MCF 10A (cell line): ENCODE measurements around the gene GCGR. TPM values are rescaled to one million over a fixed set of nuclear protein-coding genes. Genes with fewer than 3 reads are reported as not detected.

Experiments
- BruUV-seq: library from RNA; stranded (reverse); fragments of 400-500 nt; replicated peaks from 2 replicates; lab custom pipeline; 2021; lab: Mats Ljungman, UMichigan
- CTCF ChIA-PET: fragments of 300-600 bp; sonication (Branson Sonifier 250); formaldehyde crosslinking; extraction: SDS; loops from one replicate; lab custom pipeline; 2021; ENCODE audit warnings: antibody characterized with exemption, inconsistent platforms; lab: Yijun Ruan, JAX
- POLR2A ChIA-PET: fragments of 300-600, 350-650 bp; sonication (Branson Sonifier 250); formaldehyde crosslinking; extraction: SDS; loops from one replicate; lab custom pipeline; 2020; ENCODE audit warnings: antibody characterized with exemption, inconsistent platforms; lab: Yijun Ruan, JAX
- DNase-seq: peaks from one replicate; pipeline ENCODE4 v3.0.0-alpha.2; 2018; ENCODE audit not compliant: unreplicated experiment
- H3K27ac Mint-ChIP-seq: one replicate; pipeline ENCODE4 v1.8.0; 2022; ENCODE audit warnings: mild to moderate bottlenecking, low read depth, mixed read lengths; ENCODE audit not compliant: unreplicated experiment
- H3K27me3 Mint-ChIP-seq: one replicate; pipeline ENCODE4 v1.8.0; 2022; ENCODE audit warnings: mixed read lengths; ENCODE audit not compliant: insufficient read depth, unreplicated experiment
- H3K36me3 Mint-ChIP-seq: one replicate; pipeline ENCODE4 v1.8.0; 2022; ENCODE audit warnings: mild to moderate bottlenecking, moderate library complexity, mixed read lengths; ENCODE audit not compliant: insufficient read depth, unreplicated experiment
- H3K4me1 Mint-ChIP-seq: one replicate; pipeline ENCODE4 v1.8.0; 2022; ENCODE audit warnings: mixed read lengths; ENCODE audit not compliant: insufficient read depth, unreplicated experiment
- H3K4me3 Mint-ChIP-seq: one replicate; pipeline ENCODE4 v1.8.0; 2022; ENCODE audit warnings: mild to moderate bottlenecking, moderate library complexity, mixed read lengths; ENCODE audit not compliant: unreplicated experiment
- H3K9me3 Mint-ChIP-seq: one replicate; pipeline ENCODE4 v1.8.0; 2022; ENCODE audit warnings: mixed read lengths; ENCODE audit not compliant: unreplicated experiment
- CTCF ChIP-seq: fragments of 200-600 bp; IDR thresholded peaks from one replicate; pipeline ENCODE4 v1.8.0; 2022; ENCODE audit warnings: antibody characterized with exemption, mild to moderate bottlenecking; ENCODE audit not compliant: unreplicated experiment
- intact Hi-C: fragments of 100-400 bp; cut with micrococcal nuclease; formaldehyde crosslinking; loops from 2 replicates; pipeline ENCODE4 v1.14.1; 2022
- total RNA-seq: library from RNA; stranded (reverse); gene quantifications from 2 replicates; pipeline ENCODE4 v1.2.3, GENCODE V29; 2022

The GCGR gene
- total RNA-seq, 1 experiment from 2014 or later = not detected

GRCh38 chr17:81812571-81813370 lies 8.8 kb downstream of the GCGR start:
- DNase-seq = no peak
- CTCF ChIA-PET = no interaction called here
- intact Hi-C loops = no loop called here
- Mint-ChIP-seq H3K27me3 (peaks cover 51% of the 10 kb centered on the region), H3K27ac (no peak overlapping the region), H3K4me3 (no peak overlapping the region), H3K4me1 (peaks cover 14% of the 10 kb centered on the region), H3K36me3 (no peaks in the 10 kb centered on the region), H3K9me3 (no peaks in the 10 kb centered on the region)
- POLR2A ChIA-PET = no interaction called here
- BruUV-seq = no TSS peak
- no peak for TF ChIP-seq CTCF

DNA sequence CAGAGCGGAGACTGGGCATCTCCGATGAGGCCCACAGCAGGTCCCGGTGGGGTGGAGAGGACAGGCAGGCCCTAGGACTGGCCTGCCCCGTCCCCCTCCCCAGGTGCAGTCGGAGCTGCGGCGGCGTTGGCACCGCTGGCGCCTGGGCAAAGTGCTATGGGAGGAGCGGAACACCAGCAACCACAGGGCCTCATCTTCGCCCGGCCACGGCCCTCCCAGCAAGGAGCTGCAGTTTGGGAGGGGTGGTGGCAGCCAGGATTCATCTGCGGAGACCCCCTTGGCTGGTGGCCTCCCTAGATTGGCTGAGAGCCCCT lies 9.4 kb downstream of the GCGR start:
- no peak overlapping the region for H3K4me3 Mint-ChIP-seq
- no peaks in the 10 kb centered on the region for H3K9me3 Mint-ChIP-seq
- H3K4me1 Mint-ChIP-seq = peaks cover 15% of the 10 kb centered on the region
- BruUV-seq = no TSS peak
- intact Hi-C loops = no loop called here
- no peak overlapping the region for H3K27ac Mint-ChIP-seq
- no peak for DNase-seq
- no peaks in the 10 kb centered on the region for H3K36me3 Mint-ChIP-seq
- CTCF ChIA-PET = interaction anchor here (0.7 kb wide), 1 partner anchor 539 kb away, joined by 5 read pairs; no protein-coding TSS in a partner anchor
- POLR2A ChIA-PET = no interaction called here
- no peak for TF ChIP-seq CTCF
- H3K27me3 Mint-ChIP-seq = peaks cover 51% of the 10 kb centered on the region

DNA sequence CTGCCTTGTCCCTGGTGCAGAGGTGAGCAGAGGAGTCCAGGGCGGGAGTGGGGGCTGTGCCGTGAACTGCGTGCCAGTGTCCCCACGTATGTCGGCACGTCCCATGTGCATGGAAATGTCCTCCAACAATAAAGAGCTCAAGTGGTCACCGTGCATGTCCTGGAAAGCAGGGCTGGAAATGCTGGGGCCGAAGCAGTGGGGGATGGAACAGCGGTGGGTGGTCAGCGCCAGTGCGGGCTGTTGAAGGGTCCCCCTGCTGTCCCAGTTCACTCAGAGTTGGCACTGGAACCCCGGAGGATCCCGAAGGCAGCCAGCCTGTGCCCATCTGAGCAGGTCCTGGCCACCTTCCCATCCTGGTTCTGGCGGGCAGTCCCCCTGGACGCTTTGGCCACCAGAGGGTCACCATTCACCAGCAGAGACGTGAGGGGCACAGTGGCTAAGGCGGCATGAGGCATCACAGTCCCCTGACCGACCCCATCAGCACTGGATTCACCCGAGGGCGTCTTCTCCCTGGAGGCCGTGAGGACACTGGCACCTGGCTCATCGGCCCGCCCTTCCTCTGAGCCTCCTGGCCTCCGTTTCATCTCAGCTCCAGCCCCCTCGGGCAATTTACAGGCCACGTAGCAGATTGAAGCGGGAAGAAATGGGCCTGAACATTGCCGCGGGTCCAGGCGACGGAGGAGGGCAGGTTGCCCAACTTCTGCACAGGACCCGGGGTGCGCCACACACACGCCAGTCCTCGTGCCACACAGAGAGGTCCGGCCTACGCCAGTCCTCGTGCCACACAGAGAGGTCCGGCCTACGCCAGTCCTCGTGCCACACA lies 10.1 kb downstream of the GCGR start:
- Mint-ChIP-seq H3K27ac (no peak overlapping the region), H3K4me1 (peaks cover 12% of the 10 kb centered on the region), H3K36me3 (no peaks in the 10 kb centered on the region), H3K9me3 (no peaks in the 10 kb centered on the region), H3K27me3 (peaks cover 43% of the 10 kb centered on the region), H3K4me3 (no peak overlapping the region)
- intact Hi-C loops = no loop called here
- no peak for DNase-seq
- no TSS peak for BruUV-seq
- no peak for TF ChIP-seq CTCF
- POLR2A ChIA-PET = no interaction called here
- CTCF ChIA-PET = interaction anchor here (0.7 kb wide), 1 partner anchor 540 kb away, joined by 5 read pairs; no protein-coding TSS in a partner anchor
